NB4 (cell line): ENCODE data around the gene MFSD6.

Experiments used
- DNase-seq: peaks from one replicate; pipeline ENCODE4 v3.0.0; 2010; ENCODE audit warnings: low read depth
- H3K4me3 ChIP-seq: one replicate; pipeline ENCODE4 v1.5.1; 2011; ENCODE audit warnings: mild to moderate bottlenecking, low read depth, low read length, moderate library complexity
- MAX ChIP-seq: IDR thresholded peaks from 2 replicates; pipeline ENCODE4 v1.6.1; 2011; ENCODE audit warnings: low read depth, low read length
- MYC ChIP-seq: IDR thresholded peaks from 2 replicates; pipeline ENCODE4 v1.6.1; 2011; ENCODE audit warnings: low read depth, low read length
- POLR2A ChIP-seq: IDR thresholded peaks from 2 replicates; pipeline ENCODE4 v1.6.1; 2011; ENCODE audit warnings: mild to moderate bottlenecking; ENCODE audit not compliant: insufficient read length; ENCODE audit errors: extremely low read depth
- TF ChIP-seq, protein P1 (sequence below): IDR thresholded peaks from one replicate; pipeline ENCODE4 v1.5.1; 2012; ENCODE audit warnings: low read depth, low read length

The MFSD6 gene

GRCh38 chr2:190537765-190538164, 129.6 kb downstream of the MFSD6 start:
- DNase-seq = peak; percentile 16
- H3K4me3 ChIP-seq = no peak overlapping the region
- TF ChIP-seq, protein P1, sequence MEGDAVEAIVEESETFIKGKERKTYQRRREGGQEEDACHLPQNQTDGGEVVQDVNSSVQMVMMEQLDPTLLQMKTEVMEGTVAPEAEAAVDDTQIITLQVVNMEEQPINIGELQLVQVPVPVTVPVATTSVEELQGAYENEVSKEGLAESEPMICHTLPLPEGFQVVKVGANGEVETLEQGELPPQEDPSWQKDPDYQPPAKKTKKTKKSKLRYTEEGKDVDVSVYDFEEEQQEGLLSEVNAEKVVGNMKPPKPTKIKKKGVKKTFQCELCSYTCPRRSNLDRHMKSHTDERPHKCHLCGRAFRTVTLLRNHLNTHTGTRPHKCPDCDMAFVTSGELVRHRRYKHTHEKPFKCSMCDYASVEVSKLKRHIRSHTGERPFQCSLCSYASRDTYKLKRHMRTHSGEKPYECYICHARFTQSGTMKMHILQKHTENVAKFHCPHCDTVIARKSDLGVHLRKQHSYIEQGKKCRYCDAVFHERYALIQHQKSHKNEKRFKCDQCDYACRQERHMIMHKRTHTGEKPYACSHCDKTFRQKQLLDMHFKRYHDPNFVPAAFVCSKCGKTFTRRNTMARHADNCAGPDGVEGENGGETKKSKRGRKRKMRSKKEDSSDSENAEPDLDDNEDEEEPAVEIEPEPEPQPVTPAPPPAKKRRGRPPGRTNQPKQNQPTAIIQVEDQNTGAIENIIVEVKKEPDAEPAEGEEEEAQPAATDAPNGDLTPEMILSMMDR = no peak
- TF ChIP-seq POLR2A (no peak), MYC (no peak), MAX (no peak)

GRCh38 chr2:190538201-190538600, 130.0 kb downstream of the MFSD6 start:
- no peak for TF ChIP-seq POLR2A
- TF ChIP-seq, protein P1 = no peak
- TF ChIP-seq MAX = no peak
- TF ChIP-seq MYC = no peak
- H3K4me3 ChIP-seq = no peak overlapping the region
- no peak for DNase-seq

- TF ChIP-seq, protein P1 = no peak
- no peak for TF ChIP-seq POLR2A
- TF ChIP-seq MAX = no peak
- TF ChIP-seq MYC = no peak
- H3K4me3 ChIP-seq = no peak overlapping the region
- peak; percentile 22 for DNase-seq
These were observed 131.9 kb downstream of the MFSD6 start for GRCh38 chr2:190540048-190540447.

GRCh38 chr2:190545093-190545492, 136.9 kb downstream of the MFSD6 start:
- DNase-seq = no peak
- H3K4me3 ChIP-seq = no peak overlapping the region
- no peak for TF ChIP-seq MYC
- TF ChIP-seq, protein P1 = no peak
- TF ChIP-seq POLR2A = no peak
- TF ChIP-seq MAX = no peak

GRCh38 chr2:190545555-190546385, 137.6 kb downstream of the MFSD6 start:
- no peak for DNase-seq
- no peak for TF ChIP-seq MYC
- TF ChIP-seq POLR2A = no peak
- no peak for TF ChIP-seq MAX
- TF ChIP-seq, protein P1 = no peak
- H3K4me3 ChIP-seq = no peak overlapping the region
